Spleen (tissue), 7 donors: Measurements from ENCODE around the gene MYH7.

Experiments used
- CTCF ChIP-seq, 11 experiments: fragments of 200-600 bp in 7 of 11; fragments of 450-650 bp in 4 of 11; sonication (generic) in 4 of 11; IDR thresholded peaks in 8 of 11; conservative IDR thresholded peaks in 3 of 11; 1 replicate in 7 of 11; 2 replicates in 4 of 11; pipeline versions ENCODE4 v1.4.0 to v1.8.0; 2016 to 2021; ENCODE audit warnings: antibody characterized with exemption in 11 of 11, inconsistent platforms in 4 of 11, mild to moderate bottlenecking in 1 of 11
- POLR2A ChIP-seq, 3 donors: fragments of 450-650 bp; IDR thresholded peaks; one replicate each; pipeline ENCODE4 v1.5.1; 2017; ENCODE audit warnings: antibody characterized with exemption in 3 of 3, mild to moderate bottlenecking in 1 of 3
- POLR2AphosphoS5 ChIP-seq, 3 donors: sonication (generic); formaldehyde crosslinking; IDR thresholded peaks; one replicate each; pipeline ENCODE4 v1.5.1; 2017; ENCODE audit warnings: antibody characterized with exemption in 3 of 3
- donor health status: DM: no; HTN: no; CAD: no; lungs with moderate emphysema.
- donor health status: DM: no; HTN: no; CAD: no.
- donor health status: DM: no; HTN: no; CAD: no.

GRCh38 chr14:23435543-23436326 is at the start of gene MYH7:
- TF ChIP-seq POLR2A (IDR thresholded peaks at IDR 0.05) (no peak), CTCF (IDR thresholded peaks at IDR 0.05 in 8 of 11, conservative IDR thresholded peaks at IDR 0.05 in 3 of 11) (no peak), POLR2AphosphoS5 (IDR thresholded peaks at IDR 0.05) (no peak)
